Measurements from ENCODE around the gene PDHB. TPM values are rescaled to one million over a fixed set of nuclear protein-coding genes. Genes with fewer than 3 reads are reported as not detected.

The PDHB gene
- total and polyA plus RNA-seq, 2 of the 13 experiments (the other 11 are each of a cell fraction or from before 2014, with no cell fraction given), result 108 to 153 TPM

- peak; percentile 81; the same call in 1 of the 2 replicates for TF ChIP-seq RERE (CRISPR knock-in tag; IDR thresholded peaks at IDR 0.05; ENCODE audit: low read depth)
- 0 out of 2 replicates have a peak, but pooled peaks have one; percentile 31 for TF ChIP-seq ZNF329 (CRISPR knock-in tag; IDR thresholded peaks at IDR 0.05; ENCODE audit: low read depth)
- TF ChIP-seq ZNF547 (CRISPR knock-in tag; IDR thresholded peaks at IDR 0.05), result no peak
- TF ChIP-seq ZFP36L2 (CRISPR knock-in tag; IDR thresholded peaks at IDR 0.05), result no peak
- TF ChIP-seq ZBTB34 (CRISPR knock-in tag; IDR thresholded peaks at IDR 0.05), result peak; percentile 67
- no peak for TF ChIP-seq CENPBD1 (CRISPR knock-in tag; IDR thresholded peaks at IDR 0.05; ENCODE audit: borderline replicate concordance, low read depth)
- 0 out of 2 replicates have a peak, but pooled peaks have one; percentile 37 for TF ChIP-seq TRIM24 (CRISPR knock-in tag; IDR thresholded peaks at IDR 0.05)
- 0 out of 2 replicates have a peak, but pooled peaks have one; percentile 29 for TF ChIP-seq ONECUT2 (CRISPR knock-in tag; IDR thresholded peaks at IDR 0.05)
- no peak for TF ChIP-seq THYN1 (CRISPR knock-in tag; IDR thresholded peaks at IDR 0.05; ENCODE audit: borderline replicate concordance, low read depth)
- no peak for TF ChIP-seq ZUFSP (CRISPR knock-in tag; IDR thresholded peaks at IDR 0.05; ENCODE audit: borderline replicate concordance)
- 0 out of 2 replicates have a peak, but pooled peaks have one; percentile 65 for TF ChIP-seq ZNF709 (CRISPR knock-in tag; IDR thresholded peaks at IDR 0.05)
- TF ChIP-seq PRDM4 (CRISPR knock-in tag; IDR thresholded peaks at IDR 0.05; ENCODE audit: borderline replicate concordance), result no peak
Observed at GRCh38 chr3:58471025-58471887, 37.6 kb upstream of the PDHB start (continued).

Measured in HepG2 (cell line).